ENCODE measurements around the gene STXBP5L. TPM values are rescaled to one million over a fixed set of nuclear protein-coding genes. Genes with fewer than 3 reads are reported as not detected.
"Not testable (repeated sequence)": the region's sequence is repeated elsewhere in the genome, so short reads cannot be mapped to it uniquely, and the experiment has no call there.

STXBP5L gene
- total and polyA plus RNA-seq, 4 donors, result not detected

DNA sequence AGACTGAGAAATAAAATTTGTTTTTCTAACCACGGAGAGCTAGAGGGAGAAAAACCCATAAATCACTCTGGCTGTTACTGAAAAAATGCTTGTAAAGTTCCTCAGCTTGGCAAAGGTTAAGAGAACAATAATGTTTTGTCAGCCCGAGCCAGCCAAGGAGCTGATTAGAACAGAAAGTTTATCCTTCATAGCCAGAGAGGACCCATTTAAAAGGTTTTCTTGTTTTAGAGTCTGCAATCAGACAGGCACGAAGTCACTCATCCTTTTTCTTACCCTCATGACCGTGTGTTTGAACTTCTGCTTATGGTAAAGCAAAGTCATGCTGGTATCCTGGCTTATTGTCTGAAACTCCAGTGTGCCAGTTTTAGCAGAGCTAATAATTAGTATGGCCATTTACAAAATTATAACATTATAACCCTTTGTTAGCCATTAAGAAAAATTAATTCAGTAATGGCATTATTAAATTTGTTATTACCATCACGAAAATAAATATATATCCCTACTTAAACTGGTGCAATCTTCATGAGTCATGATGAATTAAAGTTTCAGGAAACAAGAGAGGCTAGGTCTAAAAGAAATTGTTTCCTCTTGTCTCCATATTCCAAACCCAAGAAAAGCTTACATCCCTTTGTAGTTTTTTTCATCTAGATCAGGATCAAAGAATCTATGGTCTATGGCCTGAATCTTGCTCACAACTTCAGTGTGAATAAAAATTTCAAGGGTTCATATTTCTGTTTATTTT is 13.5 kb upstream of the STXBP5L start:
- DNase-seq (ENCODE audit: low spot score), result no peak
- no peak for TF ChIP-seq JUND (IDR thresholded peaks at IDR 0.05)
- TF ChIP-seq HNF4A (conservative IDR thresholded peaks at IDR 0.05), result no peak
- TF ChIP-seq RXRA (IDR thresholded peaks at IDR 0.05), result no peak
- TF ChIP-seq, protein P1, sequence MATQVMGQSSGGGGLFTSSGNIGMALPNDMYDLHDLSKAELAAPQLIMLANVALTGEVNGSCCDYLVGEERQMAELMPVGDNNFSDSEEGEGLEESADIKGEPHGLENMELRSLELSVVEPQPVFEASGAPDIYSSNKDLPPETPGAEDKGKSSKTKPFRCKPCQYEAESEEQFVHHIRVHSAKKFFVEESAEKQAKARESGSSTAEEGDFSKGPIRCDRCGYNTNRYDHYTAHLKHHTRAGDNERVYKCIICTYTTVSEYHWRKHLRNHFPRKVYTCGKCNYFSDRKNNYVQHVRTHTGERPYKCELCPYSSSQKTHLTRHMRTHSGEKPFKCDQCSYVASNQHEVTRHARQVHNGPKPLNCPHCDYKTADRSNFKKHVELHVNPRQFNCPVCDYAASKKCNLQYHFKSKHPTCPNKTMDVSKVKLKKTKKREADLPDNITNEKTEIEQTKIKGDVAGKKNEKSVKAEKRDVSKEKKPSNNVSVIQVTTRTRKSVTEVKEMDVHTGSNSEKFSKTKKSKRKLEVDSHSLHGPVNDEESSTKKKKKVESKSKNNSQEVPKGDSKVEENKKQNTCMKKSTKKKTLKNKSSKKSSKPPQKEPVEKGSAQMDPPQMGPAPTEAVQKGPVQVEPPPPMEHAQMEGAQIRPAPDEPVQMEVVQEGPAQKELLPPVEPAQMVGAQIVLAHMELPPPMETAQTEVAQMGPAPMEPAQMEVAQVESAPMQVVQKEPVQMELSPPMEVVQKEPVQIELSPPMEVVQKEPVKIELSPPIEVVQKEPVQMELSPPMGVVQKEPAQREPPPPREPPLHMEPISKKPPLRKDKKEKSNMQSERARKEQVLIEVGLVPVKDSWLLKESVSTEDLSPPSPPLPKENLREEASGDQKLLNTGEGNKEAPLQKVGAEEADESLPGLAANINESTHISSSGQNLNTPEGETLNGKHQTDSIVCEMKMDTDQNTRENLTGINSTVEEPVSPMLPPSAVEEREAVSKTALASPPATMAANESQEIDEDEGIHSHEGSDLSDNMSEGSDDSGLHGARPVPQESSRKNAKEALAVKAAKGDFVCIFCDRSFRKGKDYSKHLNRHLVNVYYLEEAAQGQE (IDR thresholded peaks at IDR 0.05), result no peak
- Histone ChIP-seq H3K4me1 (ENCODE audit: control insufficient read depth in 4 of 4, insufficient read depth in 4 of 4, low read length in 3 of 4) (no peaks in the 10 kb centered on the region), H3K4me3 (ENCODE audit: low read depth in 1 of 3, low read length in 3 of 3) (no peak overlapping the region), H3K9me3 (ENCODE audit: control insufficient read depth in 4 of 4, low read length in 3 of 4) (no peaks in the 10 kb centered on the region), H3K27me3 (ENCODE audit: control insufficient read depth in 4 of 4, insufficient read depth in 4 of 4, low read length in 3 of 4) (no peaks in the 10 kb centered on the region), H3K9ac (ENCODE audit: low read depth in 1 of 2, low read length in 2 of 2) (no peak overlapping the region), H3K36me3 (ENCODE audit: control insufficient read depth in 4 of 4, insufficient read depth in 3 of 4, low read depth in 1 of 4, low read length in 3 of 4) (no peaks in the 10 kb centered on the region), H3K27ac (ENCODE audit: low read depth in 1 of 2, low read length in 2 of 2) (no peak overlapping the region)
- 30% methylated on average over 5 of the region's 5 CpGs for WGBS

GRCh38 chr3:120901716-120902115 is 6.3 kb upstream of the STXBP5L start:
- H3K4me1 ChIP-seq (ENCODE audit: control insufficient read depth in 4 of 4, insufficient read depth in 4 of 4, low read length in 3 of 4); H3K27ac ChIP-seq (ENCODE audit: low read depth in 1 of 2, low read length in 2 of 2); H3K9me3 ChIP-seq (ENCODE audit: control insufficient read depth in 4 of 4, low read length in 3 of 4); DNase-seq (ENCODE audit: low spot score); H3K4me3 ChIP-seq (ENCODE audit: low read depth in 1 of 3, low read length in 3 of 3); H3K27me3 ChIP-seq (ENCODE audit: control insufficient read depth in 4 of 4, insufficient read depth in 4 of 4, low read length in 3 of 4); H3K9ac ChIP-seq (ENCODE audit: low read depth in 1 of 2, low read length in 2 of 2); H3K36me3 ChIP-seq (ENCODE audit: control insufficient read depth in 4 of 4, insufficient read depth in 3 of 4, low read depth in 1 of 4, low read length in 3 of 4): not testable (repeated sequence)
- 88% methylated on average over 6 of the region's 6 CpGs for WGBS

GRCh38 chr3:120903221-120903620 is 4.8 kb upstream of the STXBP5L start:
- H3K27ac ChIP-seq (ENCODE audit: low read depth in 1 of 2, low read length in 2 of 2), result no peak overlapping the region
- H3K4me1 ChIP-seq (ENCODE audit: control insufficient read depth in 4 of 4, insufficient read depth in 4 of 4, low read length in 3 of 4), result peaks cover under 1 to 6% (median 3%) of the 10 kb centered on the region in 4 donors
- no peak overlapping the region for H3K4me3 ChIP-seq (ENCODE audit: low read depth in 1 of 3, low read length in 3 of 3)
- H3K9ac ChIP-seq (ENCODE audit: low read depth in 1 of 2, low read length in 2 of 2), result no peak overlapping the region
- H3K36me3 ChIP-seq (ENCODE audit: control insufficient read depth in 4 of 4, insufficient read depth in 3 of 4, low read depth in 1 of 4, low read length in 3 of 4), result no peaks in the 10 kb centered on the region
- H3K9me3 ChIP-seq (ENCODE audit: control insufficient read depth in 4 of 4, low read length in 3 of 4), result no peaks in the 10 kb centered on the region
- no peak for DNase-seq (ENCODE audit: low spot score)
- 81% methylated on average over 4 of the region's 4 CpGs for WGBS
- peaks cover 0 to 9% (median 0%) of the 10 kb centered on the region in 4 donors for H3K27me3 ChIP-seq (ENCODE audit: control insufficient read depth in 4 of 4, insufficient read depth in 4 of 4, low read length in 3 of 4)
- TF ChIP-seq EGR1 (IDR thresholded peaks at IDR 0.05; ENCODE audit: low read depth in 2 of 2), result no peak
- no peak for TF ChIP-seq NR2F2 (IDR thresholded peaks at IDR 0.05)
- TF ChIP-seq GABPA (IDR thresholded peaks at IDR 0.05 in 1 of 2, conservative IDR thresholded peaks at IDR 0.05 in 1 of 2), result no peak
- no peak for TF ChIP-seq YY1 (IDR thresholded peaks at IDR 0.05)
- no peak for TF ChIP-seq HNF4G (IDR thresholded peaks at IDR 0.05)
- no peak for TF ChIP-seq ATF3 (IDR thresholded peaks at IDR 0.05)
- no peak for TF ChIP-seq FOXA1 (IDR thresholded peaks at IDR 0.05)
- no peak for TF ChIP-seq JUND (IDR thresholded peaks at IDR 0.05)
- TF ChIP-seq FOXA2 (IDR thresholded peaks at IDR 0.05), result no peak
- TF ChIP-seq, protein P2, sequence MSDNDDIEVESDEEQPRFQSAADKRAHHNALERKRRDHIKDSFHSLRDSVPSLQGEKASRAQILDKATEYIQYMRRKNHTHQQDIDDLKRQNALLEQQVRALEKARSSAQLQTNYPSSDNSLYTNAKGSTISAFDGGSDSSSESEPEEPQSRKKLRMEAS (IDR thresholded peaks at IDR 0.05), result no peak
- TF ChIP-seq HNF4A (conservative IDR thresholded peaks at IDR 0.05), result no peak
- TF ChIP-seq, protein P1 (IDR thresholded peaks at IDR 0.05), result no peak
- no peak for TF ChIP-seq RAD21 (IDR thresholded peaks at IDR 0.05)
- TF ChIP-seq SP1 (IDR thresholded peaks at IDR 0.05), result no peak
- TF ChIP-seq, protein P3, sequence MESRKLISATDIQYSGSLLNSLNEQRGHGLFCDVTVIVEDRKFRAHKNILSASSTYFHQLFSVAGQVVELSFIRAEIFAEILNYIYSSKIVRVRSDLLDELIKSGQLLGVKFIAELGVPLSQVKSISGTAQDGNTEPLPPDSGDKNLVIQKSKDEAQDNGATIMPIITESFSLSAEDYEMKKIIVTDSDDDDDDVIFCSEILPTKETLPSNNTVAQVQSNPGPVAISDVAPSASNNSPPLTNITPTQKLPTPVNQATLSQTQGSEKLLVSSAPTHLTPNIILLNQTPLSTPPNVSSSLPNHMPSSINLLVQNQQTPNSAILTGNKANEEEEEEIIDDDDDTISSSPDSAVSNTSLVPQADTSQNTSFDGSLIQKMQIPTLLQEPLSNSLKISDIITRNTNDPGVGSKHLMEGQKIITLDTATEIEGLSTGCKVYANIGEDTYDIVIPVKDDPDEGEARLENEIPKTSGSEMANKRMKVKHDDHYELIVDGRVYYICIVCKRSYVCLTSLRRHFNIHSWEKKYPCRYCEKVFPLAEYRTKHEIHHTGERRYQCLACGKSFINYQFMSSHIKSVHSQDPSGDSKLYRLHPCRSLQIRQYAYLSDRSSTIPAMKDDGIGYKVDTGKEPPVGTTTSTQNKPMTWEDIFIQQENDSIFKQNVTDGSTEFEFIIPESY (IDR thresholded peaks at IDR 0.05), result no peak
- TF ChIP-seq RXRA (IDR thresholded peaks at IDR 0.05), result no peak

Data from liver (tissue), 9 donors.